Stomach smooth muscle (tissue), 2 donors: ENCODE data around the gene DPPA2.
"Not testable (repeated sequence)": the region's sequence is repeated elsewhere in the genome, so short reads cannot be mapped to it uniquely, and the experiment has no call there.

Experiments
- H3K27ac ChIP-seq: one replicate; pipeline ENCODE4 v1.7.0; 2013; ENCODE audit warnings: mild to moderate bottlenecking, low read length, inconsistent platforms
- H3K27me3 ChIP-seq, 2 donors: one replicate each; pipeline ENCODE4 v1.7.0; 2013; ENCODE audit warnings: low read length in 2 of 2; ENCODE audit not compliant: insufficient read depth in 2 of 2, control insufficient read depth in 1 of 2
- H3K36me3 ChIP-seq, 2 donors: one replicate each; pipeline ENCODE4 v1.7.0; 2013; ENCODE audit warnings: low read length in 2 of 2; ENCODE audit not compliant: control insufficient read depth in 2 of 2, insufficient read depth in 2 of 2
- H3K4me1 ChIP-seq: one replicate; pipeline ENCODE4 v1.7.0; 2013; ENCODE audit warnings: low read length; ENCODE audit not compliant: control insufficient read depth, insufficient read depth
- H3K4me3 ChIP-seq, 2 donors: one replicate each; pipeline ENCODE4 v1.7.0; 2013; ENCODE audit warnings: low read length in 2 of 2
- H3K9ac ChIP-seq, 2 donors: one replicate each; pipeline ENCODE4 v1.7.0; 2013; ENCODE audit warnings: low read length in 2 of 2, mild to moderate bottlenecking in 1 of 2
- H3K9me3 ChIP-seq, 2 donors: one replicate each; pipeline ENCODE4 v1.7.0; 2013; ENCODE audit warnings: low read length in 2 of 2; ENCODE audit not compliant: control insufficient read depth in 2 of 2
- donor health status: healthy.
- donor health status: Pancreatic carcinoma.

DPPA2 gene

DNA sequence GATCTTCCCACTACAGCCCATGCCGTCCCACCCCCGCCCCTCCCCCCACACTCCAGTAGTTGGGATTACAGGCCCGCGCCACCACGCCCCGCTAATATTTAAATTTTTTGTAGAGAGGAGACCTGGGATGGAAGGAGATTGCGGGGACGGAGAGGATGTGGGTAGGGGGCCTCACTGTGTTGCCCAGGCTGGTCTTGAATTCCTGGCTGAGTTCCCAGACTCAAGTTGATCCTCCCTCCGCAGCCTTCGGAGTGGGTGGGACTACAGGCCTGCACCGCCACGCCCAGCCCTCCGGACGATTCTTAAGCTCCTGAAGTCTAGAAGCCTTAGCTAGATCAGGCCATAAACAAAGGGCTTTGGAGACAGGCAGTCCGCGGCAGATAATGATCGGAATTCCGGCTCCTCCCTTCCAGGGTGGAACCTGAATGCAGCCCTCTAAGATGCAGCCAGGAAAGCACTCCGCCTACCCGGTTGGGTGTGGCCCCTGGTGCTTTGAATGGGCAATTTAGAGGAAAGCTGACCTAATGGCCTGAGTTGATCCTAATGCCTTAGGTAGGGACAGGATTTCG lies at the start of gene DPPA2:
TSS of gene DPPA2 (minus strand) at position 356 of the 569 bp plus-strand sequence. CDS start 1,975 bp downstream, outside the sequence.
- Histone ChIP-seq H3K9ac (no peak within 1 kb of the TSS), H3K27ac (no peak within 1 kb of the TSS), H3K4me1 (no peaks in the 10 kb centered on the region), H3K27me3 (no peaks in the 10 kb centered on the region), H3K9me3 (no peaks in the 10 kb centered on the region), H3K4me3 (no peak within 1 kb of the TSS), H3K36me3 (no peaks in the 10 kb centered on the region)

GRCh38 chr3:109364088-109364487 lies 47.8 kb upstream of the DPPA2 start:
- no peaks in the 10 kb centered on the region for H3K4me1 ChIP-seq
- no peak overlapping the region for H3K9ac ChIP-seq
- H3K4me3 ChIP-seq, result no peak overlapping the region
- H3K27me3 ChIP-seq, result no peaks in the 10 kb centered on the region
- H3K36me3 ChIP-seq, result no peaks in the 10 kb centered on the region
- no peak overlapping the region for H3K27ac ChIP-seq
- H3K9me3 ChIP-seq, result no peaks in the 10 kb centered on the region

GRCh38 chr3:109363634-109364033 lies 47.3 kb upstream of the DPPA2 start:
- Histone ChIP-seq H3K9me3 (no peaks in the 10 kb centered on the region), H3K4me3 (no peak overlapping the region), H3K27me3 (no peaks in the 10 kb centered on the region), H3K4me1 (no peaks in the 10 kb centered on the region), H3K9ac (no peak overlapping the region), H3K27ac (no peak overlapping the region), H3K36me3 (no peaks in the 10 kb centered on the region)

GRCh38 chr3:109362823-109363222 lies 46.5 kb upstream of the DPPA2 start:
- no peaks in the 10 kb centered on the region for H3K4me1 ChIP-seq
- no peaks in the 10 kb centered on the region for H3K27me3 ChIP-seq
- H3K36me3 ChIP-seq, result no peaks in the 10 kb centered on the region
- no peak overlapping the region for H3K9ac ChIP-seq
- no peak overlapping the region for H3K4me3 ChIP-seq
- H3K27ac ChIP-seq, result no peak overlapping the region
- H3K9me3 ChIP-seq, result no peaks in the 10 kb centered on the region

DNA sequence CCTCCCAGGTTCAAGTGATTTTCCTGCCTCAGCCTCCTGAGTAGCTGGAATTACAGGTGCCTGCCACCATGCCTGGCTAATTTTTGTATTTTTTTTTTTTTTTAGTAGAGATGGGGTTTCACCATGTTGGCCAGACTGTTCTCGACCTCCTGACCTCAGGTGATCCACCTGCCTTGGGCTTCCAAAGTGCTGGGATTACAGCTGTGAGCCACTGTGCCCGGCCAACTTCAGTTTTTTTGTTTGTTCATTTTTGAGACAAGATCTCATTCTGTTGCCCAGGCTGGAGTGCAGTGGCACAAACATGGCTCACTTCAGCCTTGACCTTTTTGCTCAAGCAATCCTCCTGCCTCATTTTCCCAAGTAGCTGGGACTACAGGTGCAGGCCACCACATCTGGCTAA lies 42.5 kb upstream of the DPPA2 start:
- not testable (repeated sequence) for H3K9me3 ChIP-seq, H3K4me3 ChIP-seq, H3K4me1 ChIP-seq, H3K27me3 ChIP-seq, H3K36me3 ChIP-seq, H3K9ac ChIP-seq, H3K27ac ChIP-seq

- Histone ChIP-seq H3K9me3 (no peaks in the 10 kb centered on the region), H3K9ac (no peak overlapping the region), H3K27ac (no peak overlapping the region), H3K36me3 (no peaks in the 10 kb centered on the region), H3K4me3 (no peak overlapping the region), H3K27me3 (no peaks in the 10 kb centered on the region), H3K4me1 (no peaks in the 10 kb centered on the region)
Observed at GRCh38 chr3:109356442-109357155, 40.3 kb upstream of the DPPA2 start.

- no peak overlapping the region for H3K4me3 ChIP-seq
- no peaks in the 10 kb centered on the region for H3K4me1 ChIP-seq
- no peaks in the 10 kb centered on the region for H3K27me3 ChIP-seq
- H3K27ac ChIP-seq, result no peak overlapping the region
- H3K9me3 ChIP-seq, result no peaks in the 10 kb centered on the region
- no peak overlapping the region for H3K9ac ChIP-seq
- no peaks in the 10 kb centered on the region for H3K36me3 ChIP-seq
Observed at GRCh38 chr3:109355625-109356441, 39.5 kb upstream of the DPPA2 start.

- H3K4me1 ChIP-seq, result no peaks in the 10 kb centered on the region
- H3K27me3 ChIP-seq, result no peaks in the 10 kb centered on the region
- no peak overlapping the region for H3K9ac ChIP-seq
- no peaks in the 10 kb centered on the region for H3K9me3 ChIP-seq
- H3K4me3 ChIP-seq, result no peak overlapping the region
- no peaks in the 10 kb centered on the region for H3K36me3 ChIP-seq
- no peak overlapping the region for H3K27ac ChIP-seq
Observed at GRCh38 chr3:109353057-109353456, 36.7 kb upstream of the DPPA2 start.

GRCh38 chr3:109351231-109351630 lies 34.9 kb upstream of the DPPA2 start:
- Histone ChIP-seq H3K27me3 (no peaks in the 10 kb centered on the region), H3K9ac (no peak overlapping the region), H3K9me3 (no peaks in the 10 kb centered on the region), H3K4me1 (no peaks in the 10 kb centered on the region), H3K27ac (no peak overlapping the region), H3K36me3 (no peaks in the 10 kb centered on the region), H3K4me3 (no peak overlapping the region)

- H3K4me1 ChIP-seq, result no peaks in the 10 kb centered on the region
- no peaks in the 10 kb centered on the region for H3K27me3 ChIP-seq
- H3K9me3 ChIP-seq, result no peaks in the 10 kb centered on the region
- H3K27ac ChIP-seq, result no peak overlapping the region
- H3K36me3 ChIP-seq, result no peaks in the 10 kb centered on the region
- no peak overlapping the region for H3K9ac ChIP-seq
- no peak overlapping the region for H3K4me3 ChIP-seq
Observed at GRCh38 chr3:109346770-109347295, 30.5 kb upstream of the DPPA2 start.
